Occipital lobe (tissue), 2 donors: ENCODE measurements around the gene OVCH1. TPM values are rescaled to one million over a fixed set of nuclear protein-coding genes. Genes with fewer than 3 reads are reported as not detected.
"Not testable (repeated sequence)": the region's sequence is repeated elsewhere in the genome, so short reads cannot be mapped to it uniquely, and the experiment has no call there.

Source experiments
- DNase-seq: peaks from one replicate; lab custom pipeline; 2025; lab: John Stamatoyannopoulos, UW
- total RNA-seq: library from RNA; depleted of rRNA; stranded (reverse); fragments of >200 nt; gene quantifications from one replicate; pipeline ENCODE4 v1.2.3, GENCODE V29; 2014

The OVCH1 gene
- total RNA-seq, 1 donor from 2014 or later: 1.2 TPM

- DNase-seq: no peak
These were observed 7.6 kb upstream of the OVCH1 start for GRCh38 chr12:29505122-29505521.

GRCh38 chr12:29503283-29503682 is 5.8 kb upstream of the OVCH1 start:
- DNase-seq: no peak

GRCh38 chr12:29499235-29499634 is 1.7 kb upstream of the OVCH1 start:
- no peak for DNase-seq

- DNase-seq: no peak
These were observed 4.6 kb downstream of the OVCH1 start for GRCh38 chr12:29492891-29493290.

GRCh38 chr12:29486972-29487371 is 10.5 kb downstream of the OVCH1 start:
- DNase-seq: no peak

GRCh38 chr12:29463198-29463597 is 34.3 kb downstream of the OVCH1 start:
- no peak for DNase-seq

GRCh38 chr12:29460082-29460481 is 37.4 kb downstream of the OVCH1 start:
- DNase-seq: no peak

- DNase-seq: peak; percentile 36
These were observed 42.4 kb downstream of the OVCH1 start for GRCh38 chr12:29455087-29455486.

GRCh38 chr12:29451888-29452287 is 45.6 kb downstream of the OVCH1 start:
- no peak for DNase-seq

- no peak for DNase-seq
These were observed 49.3 kb downstream of the OVCH1 start for GRCh38 chr12:29448157-29448556.

- no peak for DNase-seq
These were observed 50.1 kb downstream of the OVCH1 start for GRCh38 chr12:29447285-29447975.

- DNase-seq: no peak
These were observed 58.0 kb downstream of the OVCH1 start for GRCh38 chr12:29439506-29439905.

- DNase-seq: no peak
These were observed 58.6 kb downstream of the OVCH1 start for GRCh38 chr12:29438752-29439408.

GRCh38 chr12:29437575-29437974 is 59.9 kb downstream of the OVCH1 start:
- no peak for DNase-seq

- DNase-seq: not testable (repeated sequence)
These were observed 60.7 kb downstream of the OVCH1 start for GRCh38 chr12:29436815-29437214.

GRCh38 chr12:29431513-29431912 is 66.0 kb downstream of the OVCH1 start:
- no peak for DNase-seq

GRCh38 chr12:29430716-29431044 is 66.8 kb downstream of the OVCH1 start:
- no peak for DNase-seq

GRCh38 chr12:29429999-29430715 is 67.3 kb downstream of the OVCH1 start:
- DNase-seq: no peak

- no peak for DNase-seq
These were observed 68.9 kb downstream of the OVCH1 start for GRCh38 chr12:29428633-29429032.

- no peak for DNase-seq
These were observed 69.5 kb downstream of the OVCH1 start for GRCh38 chr12:29427964-29428363.

- DNase-seq: no peak
These were observed 71.0 kb downstream of the OVCH1 start for GRCh38 chr12:29426498-29426897.

GRCh38 chr12:29425722-29426121 is 71.8 kb downstream of the OVCH1 start:
- no peak for DNase-seq

GRCh38 chr12:29416748-29417147 is 80.7 kb downstream of the OVCH1 start:
- DNase-seq: no peak
